ENCODE measurements around the gene ZBTB39. TPM values are rescaled to one million over a fixed set of nuclear protein-coding genes. Genes with fewer than 3 reads are reported as not detected.

ZBTB39 gene
- total RNA-seq, 2 experiments from 2014 or later: 5.1 to 5.5 TPM

DNA sequence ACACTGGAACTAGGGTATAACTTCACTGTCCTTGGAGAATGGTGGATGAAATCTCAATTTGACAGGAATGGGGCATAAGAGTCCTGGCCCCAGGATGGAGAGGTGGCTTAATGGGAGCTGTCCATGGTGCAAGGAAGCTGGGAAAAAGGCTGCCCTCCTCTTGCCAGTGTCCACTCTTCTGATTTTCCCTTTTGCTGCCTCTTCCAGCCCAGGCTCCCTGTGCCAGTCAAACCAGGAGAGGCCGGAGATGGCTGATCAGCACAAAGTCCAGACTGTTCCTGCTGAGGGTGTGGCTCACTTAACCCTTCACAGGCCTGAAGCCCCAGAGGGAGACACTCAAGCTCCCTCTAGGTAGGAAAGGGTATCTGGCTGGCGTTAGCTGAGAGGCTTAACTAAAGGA lies 43.5 kb upstream of the ZBTB39 start, which contains the start of gene MYO1A:
Gene MYO1A, minus strand, starts transcription at position 240 of the 400 bp plus-strand sequence. CDS start 1,806 bp downstream, outside the sequence.
- Mint-ChIP-seq H3K4me1 (ENCODE audit: low read depth) (peaks cover 40% of the 10 kb centered on the region), H3K9me3 (no peaks in the 10 kb centered on the region), H3K4me3 (no peak within 1 kb of the TSS), H3K36me3 (ENCODE audit: low read depth) (peaks cover 17% of the 10 kb centered on the region), H3K27ac (no peak within 1 kb of the TSS), H3K27me3 (no peaks in the 10 kb centered on the region)
- ATAC-seq (no peak), DNase-seq (no peak)
- TF ChIP-seq, protein P1, sequence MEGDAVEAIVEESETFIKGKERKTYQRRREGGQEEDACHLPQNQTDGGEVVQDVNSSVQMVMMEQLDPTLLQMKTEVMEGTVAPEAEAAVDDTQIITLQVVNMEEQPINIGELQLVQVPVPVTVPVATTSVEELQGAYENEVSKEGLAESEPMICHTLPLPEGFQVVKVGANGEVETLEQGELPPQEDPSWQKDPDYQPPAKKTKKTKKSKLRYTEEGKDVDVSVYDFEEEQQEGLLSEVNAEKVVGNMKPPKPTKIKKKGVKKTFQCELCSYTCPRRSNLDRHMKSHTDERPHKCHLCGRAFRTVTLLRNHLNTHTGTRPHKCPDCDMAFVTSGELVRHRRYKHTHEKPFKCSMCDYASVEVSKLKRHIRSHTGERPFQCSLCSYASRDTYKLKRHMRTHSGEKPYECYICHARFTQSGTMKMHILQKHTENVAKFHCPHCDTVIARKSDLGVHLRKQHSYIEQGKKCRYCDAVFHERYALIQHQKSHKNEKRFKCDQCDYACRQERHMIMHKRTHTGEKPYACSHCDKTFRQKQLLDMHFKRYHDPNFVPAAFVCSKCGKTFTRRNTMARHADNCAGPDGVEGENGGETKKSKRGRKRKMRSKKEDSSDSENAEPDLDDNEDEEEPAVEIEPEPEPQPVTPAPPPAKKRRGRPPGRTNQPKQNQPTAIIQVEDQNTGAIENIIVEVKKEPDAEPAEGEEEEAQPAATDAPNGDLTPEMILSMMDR (IDR thresholded peaks at IDR 0.05): no peak
- intact Hi-C loops (cut with micrococcal nuclease): no loop called here
- POLR2A ChIA-PET: interaction anchor here (0.6 to 3.3 kb wide), 8 partner anchors 10 to 214 kb away, joined by 3 to 21 read pairs (median 3); partner anchors contain the start of gene STAT6
- CTCF ChIA-PET: interaction anchor here (0.6 to 5.7 kb wide), 5 partner anchors 11 to 62 kb away, joined by 3 to 66 read pairs (median 5); no protein-coding TSS in a partner anchor

DNA sequence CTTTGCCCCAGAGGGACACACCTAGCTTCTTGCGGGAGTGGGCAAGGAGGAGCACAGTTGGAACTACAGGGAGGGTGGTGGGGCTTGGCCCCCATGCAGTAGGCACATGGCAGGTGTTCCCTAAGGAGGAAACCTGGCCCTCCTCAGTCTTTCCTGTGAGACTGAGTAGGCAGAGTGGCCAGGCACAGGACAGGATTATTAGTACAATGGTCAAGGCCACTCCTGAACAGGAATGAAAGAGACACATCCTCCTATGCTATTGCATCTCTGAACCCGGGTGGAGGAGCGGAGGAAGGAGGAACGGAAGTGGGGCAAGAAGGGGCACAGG lies 42.7 kb upstream of the ZBTB39 start:
- ATAC-seq (no peak), DNase-seq (no peak)
- no peak overlapping the region for H3K27ac Mint-ChIP-seq
- H3K4me1 Mint-ChIP-seq (ENCODE audit: low read depth): peaks cover 40% of the 10 kb centered on the region
- H3K9me3 Mint-ChIP-seq: no peaks in the 10 kb centered on the region
- CTCF ChIA-PET: interaction anchor here (1.3 to 5.7 kb wide), 7 partner anchors 12 to 127 kb away, joined by 4 to 66 read pairs (median 10); no protein-coding TSS in a partner anchor
- no peaks in the 10 kb centered on the region for H3K27me3 Mint-ChIP-seq
- POLR2A ChIA-PET: interaction anchor here (1.4 to 3.5 kb wide), 9 partner anchors 11 to 63 kb away, joined by 3 to 21 read pairs (median 5); partner anchors contain the start of gene STAT6
- H3K4me3 Mint-ChIP-seq: no peak overlapping the region
- TF ChIP-seq, protein P1 (IDR thresholded peaks at IDR 0.05): no peak
- intact Hi-C loops (cut with micrococcal nuclease): no loop called here
- peaks cover 14% of the 10 kb centered on the region for H3K36me3 Mint-ChIP-seq (ENCODE audit: low read depth)

DNA sequence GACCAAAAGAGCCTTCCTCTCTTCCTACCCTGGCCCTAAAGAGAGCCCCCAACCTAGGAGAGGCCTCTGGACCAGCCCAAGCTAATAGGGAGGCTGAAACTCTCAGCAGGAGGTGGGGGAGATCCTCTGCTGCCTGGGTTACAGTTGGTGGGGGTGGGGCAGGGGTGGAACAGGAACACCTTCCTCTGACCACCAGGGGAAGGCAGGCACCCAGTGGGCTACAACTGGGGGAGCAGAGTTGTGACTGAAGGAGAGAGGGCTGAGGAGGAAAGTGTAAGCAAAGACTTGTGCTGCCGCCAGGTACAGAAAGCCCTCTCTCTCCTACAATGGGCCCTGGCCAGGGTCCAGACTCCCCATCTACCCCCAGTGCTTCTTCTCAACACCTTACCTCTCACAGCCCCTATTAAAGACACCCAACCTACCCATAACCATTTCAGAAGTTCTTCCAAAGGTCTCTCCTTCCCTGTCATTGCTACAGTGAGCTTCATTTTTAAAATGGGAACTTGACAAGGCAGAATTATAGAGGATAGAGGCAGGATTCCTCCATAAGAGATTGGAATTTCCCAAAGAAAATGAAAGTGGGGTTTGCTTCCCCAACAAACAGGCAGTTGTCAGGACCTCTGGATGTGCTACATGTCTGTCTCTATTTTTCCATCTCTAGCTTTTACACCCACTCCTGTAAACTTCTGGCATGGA lies 42.2 kb upstream of the ZBTB39 start:
- Mint-ChIP-seq H3K27me3 (no peaks in the 10 kb centered on the region), H3K4me3 (no peak overlapping the region), H3K4me1 (ENCODE audit: low read depth) (peaks cover 40% of the 10 kb centered on the region), H3K27ac (peak overlapping the region; percentile 72), H3K9me3 (no peaks in the 10 kb centered on the region), H3K36me3 (ENCODE audit: low read depth) (peaks cover 9% of the 10 kb centered on the region)
- ChIA-PET CTCF (interaction anchor here (1.3 to 5.7 kb wide), 11 partner anchors 13 to 128 kb away, joined by 3 to 66 read pairs (median 7); partner anchors contain the start of gene ZBTB39), POLR2A (interaction anchor here (0.6 to 3.5 kb wide), 13 partner anchors 8 to 64 kb away, joined by 3 to 21 read pairs (median 4); partner anchors contain the start of gene STAT6)
- ATAC-seq (no peak), DNase-seq (no peak)
- intact Hi-C loops (cut with micrococcal nuclease): no loop called here
- TF ChIP-seq, protein P1 (IDR thresholded peaks at IDR 0.05): no peak

DNA sequence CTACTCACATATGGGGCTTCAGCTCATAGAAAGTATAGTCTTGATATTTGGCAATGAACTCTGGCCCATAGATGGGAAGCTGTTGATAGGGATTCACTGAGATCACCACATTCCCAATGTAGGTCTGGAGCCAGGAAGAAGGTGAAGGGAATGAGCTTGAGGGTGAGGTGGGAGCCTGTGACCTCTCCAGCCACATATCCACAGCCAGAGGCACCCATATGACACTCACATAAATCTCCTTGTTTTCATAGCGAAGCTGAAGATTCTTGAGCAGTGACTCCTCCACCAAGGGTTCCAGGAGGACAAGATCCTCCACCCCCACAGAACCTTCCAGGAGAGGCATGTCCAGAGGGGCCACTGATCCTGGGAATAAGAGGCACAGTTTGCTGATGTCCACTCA lies 41.6 kb upstream of the ZBTB39 start:
- no peaks in the 10 kb centered on the region for H3K27me3 Mint-ChIP-seq
- peaks cover 40% of the 10 kb centered on the region for H3K4me1 Mint-ChIP-seq (ENCODE audit: low read depth)
- no peaks in the 10 kb centered on the region for H3K9me3 Mint-ChIP-seq
- intact Hi-C loops (cut with micrococcal nuclease): no loop called here
- H3K36me3 Mint-ChIP-seq (ENCODE audit: low read depth): peaks cover 3% of the 10 kb centered on the region
- DNase-seq (no peak), ATAC-seq (no peak)
- ChIA-PET CTCF (interaction anchor here (1.1 to 5.7 kb wide), 13 partner anchors 10 to 128 kb away, joined by 3 to 66 read pairs (median 7); partner anchors contain the start of gene ZBTB39), POLR2A (interaction anchor here (0.6 to 3.5 kb wide), 10 partner anchors 9 to 64 kb away, joined by 3 to 21 read pairs (median 4); partner anchors contain the start of gene STAT6)
- H3K4me3 Mint-ChIP-seq: no peak overlapping the region
- H3K27ac Mint-ChIP-seq: peak overlapping the region; percentile 86
- TF ChIP-seq, protein P1 (IDR thresholded peaks at IDR 0.05): no peak
